ENCODE data around the gene TNFRSF8.

DNA sequence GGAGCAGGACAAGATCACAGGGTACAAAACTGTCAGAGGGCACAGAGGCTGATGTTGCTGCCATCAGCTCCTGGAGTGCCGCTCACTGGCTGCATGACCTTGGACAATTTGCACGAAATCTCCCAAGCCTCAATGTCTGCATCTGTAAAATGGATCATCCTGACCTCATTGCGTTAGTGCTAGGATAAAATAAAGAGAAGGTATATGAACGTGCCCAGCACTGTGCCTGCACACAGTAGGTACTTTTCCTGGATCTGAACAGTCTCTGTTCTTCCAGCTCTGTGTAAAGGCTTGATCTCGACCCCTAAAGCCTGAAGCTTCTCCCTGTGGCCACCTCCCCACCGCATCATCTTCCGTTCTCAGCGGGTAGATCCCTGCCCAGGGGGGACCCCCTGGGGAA lies 116.6 kb downstream of the TNFRSF8 start:
- TF ChIP-seq NPAS2 (CRISPR knock-in tag; IDR thresholded peaks at IDR 0.05; ENCODE audit: borderline replicate concordance), result no peak
- no peak for TF ChIP-seq POLR2A (IDR thresholded peaks at IDR 0.05; ENCODE audit: low read length)
- TF ChIP-seq, protein P1, sequence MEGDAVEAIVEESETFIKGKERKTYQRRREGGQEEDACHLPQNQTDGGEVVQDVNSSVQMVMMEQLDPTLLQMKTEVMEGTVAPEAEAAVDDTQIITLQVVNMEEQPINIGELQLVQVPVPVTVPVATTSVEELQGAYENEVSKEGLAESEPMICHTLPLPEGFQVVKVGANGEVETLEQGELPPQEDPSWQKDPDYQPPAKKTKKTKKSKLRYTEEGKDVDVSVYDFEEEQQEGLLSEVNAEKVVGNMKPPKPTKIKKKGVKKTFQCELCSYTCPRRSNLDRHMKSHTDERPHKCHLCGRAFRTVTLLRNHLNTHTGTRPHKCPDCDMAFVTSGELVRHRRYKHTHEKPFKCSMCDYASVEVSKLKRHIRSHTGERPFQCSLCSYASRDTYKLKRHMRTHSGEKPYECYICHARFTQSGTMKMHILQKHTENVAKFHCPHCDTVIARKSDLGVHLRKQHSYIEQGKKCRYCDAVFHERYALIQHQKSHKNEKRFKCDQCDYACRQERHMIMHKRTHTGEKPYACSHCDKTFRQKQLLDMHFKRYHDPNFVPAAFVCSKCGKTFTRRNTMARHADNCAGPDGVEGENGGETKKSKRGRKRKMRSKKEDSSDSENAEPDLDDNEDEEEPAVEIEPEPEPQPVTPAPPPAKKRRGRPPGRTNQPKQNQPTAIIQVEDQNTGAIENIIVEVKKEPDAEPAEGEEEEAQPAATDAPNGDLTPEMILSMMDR (IDR thresholded peaks at IDR 0.05), result no peak
- no peak for TF ChIP-seq REST (IDR thresholded peaks at IDR 0.05)
- no peak for TF ChIP-seq CHD4 (IDR thresholded peaks at IDR 0.05; ENCODE audit: borderline replicate concordance)
- TF ChIP-seq MYC (IDR thresholded peaks at IDR 0.05; ENCODE audit: borderline replicate concordance, low read length), result no peak
- TF ChIP-seq, protein P2, sequence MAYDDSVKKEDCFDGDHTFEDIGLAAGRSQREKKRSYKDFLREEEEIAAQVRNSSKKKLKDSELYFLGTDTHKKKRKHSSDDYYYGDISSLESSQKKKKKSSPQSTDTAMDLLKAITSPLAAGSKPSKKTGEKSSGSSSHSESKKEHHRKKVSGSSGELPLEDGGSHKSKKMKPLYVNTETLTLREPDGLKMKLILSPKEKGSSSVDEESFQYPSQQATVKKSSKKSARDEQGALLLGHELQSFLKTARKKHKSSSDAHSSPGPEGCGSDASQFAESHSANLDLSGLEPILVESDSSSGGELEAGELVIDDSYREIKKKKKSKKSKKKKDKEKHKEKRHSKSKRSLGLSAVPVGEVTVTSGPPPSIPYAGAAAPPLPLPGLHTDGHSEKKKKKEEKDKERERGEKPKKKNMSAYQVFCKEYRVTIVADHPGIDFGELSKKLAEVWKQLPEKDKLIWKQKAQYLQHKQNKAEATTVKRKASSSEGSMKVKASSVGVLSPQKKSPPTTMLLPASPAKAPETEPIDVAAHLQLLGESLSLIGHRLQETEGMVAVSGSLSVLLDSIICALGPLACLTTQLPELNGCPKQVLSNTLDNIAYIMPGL (CRISPR knock-in tag; IDR thresholded peaks at IDR 0.05; ENCODE audit: borderline replicate concordance), result no peak
- TF ChIP-seq EP300 (IDR thresholded peaks at IDR 0.05), result no peak
- no peak for TF ChIP-seq CEBPB (IDR thresholded peaks at IDR 0.05)

All from A549 (cell line).